HCT116 (cell line): ENCODE measurements around the gene EIF2B5.

ENCODE experiments used
- EZH2 ChIP-seq: fragments of 200-600 bp; sonication (generic); IDR thresholded peaks from 2 replicates; pipeline ENCODE4 v1.6.1; 2017; ENCODE audit warnings: antibody characterized with exemption, mixed run types
- EZH2phosphoT487 ChIP-seq: fragments of 200-600 bp; IDR thresholded peaks from 2 replicates; pipeline ENCODE4 v1.6.1; 2018; ENCODE audit warnings: antibody characterized with exemption, borderline replicate concordance
- POLR2A ChIP-seq: IDR thresholded peaks from 2 replicates; pipeline ENCODE4 v1.7.0; 2011; ENCODE audit warnings: borderline replicate concordance; ENCODE audit not compliant: insufficient read depth, insufficient read length; ENCODE audit errors: extremely low read depth
- POLR2AphosphoS5 ChIP-seq: IDR thresholded peaks from 2 replicates; pipeline ENCODE4 v1.6.1; 2011; ENCODE audit warnings: mild to moderate bottlenecking, low read depth, low read length, moderate library complexity
- ZFX ChIP-seq: fragments of 450-650 bp; IDR thresholded peaks from 2 replicates; pipeline ENCODE4 v1.6.1; 2017
- TF ChIP-seq, protein P1 (sequence below): IDR thresholded peaks from 2 replicates; pipeline ENCODE4 v1.6.1; 2011; ENCODE audit warnings: mild to moderate bottlenecking, low read length, moderate library complexity; ENCODE audit not compliant: insufficient replicate concordance; ENCODE audit errors: extremely low read depth
- TF ChIP-seq, protein P2 (sequence below), 3 experiments: fragments of 200-600 bp in 1 of 3; sonication (generic) in 1 of 3; IDR thresholded peaks in 2 of 3; conservative IDR thresholded peaks in 1 of 3; 2 replicates each; pipeline ENCODE4 v1.5.1; 2012 to 2017; ENCODE audit warnings: low read depth in 2 of 3, low read length in 2 of 3, antibody characterized with exemption in 1 of 3, borderline replicate concordance in 1 of 3, control low read depth in 1 of 3, mild to moderate bottlenecking in 1 of 3, mixed read lengths in 1 of 3, mixed run types in 1 of 3, moderate library complexity in 1 of 3; ENCODE audit not compliant: insufficient read depth in 1 of 3
- TF ChIP-seq, protein P3 (sequence below): IDR thresholded peaks from 2 replicates; pipeline ENCODE4 v1.6.1; 2012
- TF ChIP-seq, protein P4 (sequence below): IDR thresholded peaks from 2 replicates; pipeline ENCODE4 v1.6.1; 2012; ENCODE audit warnings: low read depth

DNA sequence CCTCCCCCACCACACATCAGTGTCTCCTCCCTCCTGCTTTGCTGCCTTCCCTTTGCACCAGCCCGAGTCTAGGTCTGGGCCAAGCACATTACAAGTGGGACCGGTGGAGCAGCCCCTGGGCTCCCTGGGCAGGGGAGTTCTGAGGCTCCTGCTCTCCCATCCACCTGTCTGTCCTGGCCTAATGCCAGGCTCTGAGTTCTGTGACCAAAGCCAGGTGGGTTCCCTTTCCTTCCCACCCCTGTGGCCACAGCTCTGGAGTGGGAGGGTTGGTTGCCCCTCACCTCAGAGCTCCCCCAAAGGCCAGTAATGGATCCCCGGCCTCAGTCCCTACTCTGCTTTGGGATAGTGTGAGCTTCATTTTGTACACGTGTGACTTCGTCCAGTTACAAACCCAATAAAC lies 48.5 kb downstream of the EIF2B5 start:
- TF ChIP-seq, protein P1, sequence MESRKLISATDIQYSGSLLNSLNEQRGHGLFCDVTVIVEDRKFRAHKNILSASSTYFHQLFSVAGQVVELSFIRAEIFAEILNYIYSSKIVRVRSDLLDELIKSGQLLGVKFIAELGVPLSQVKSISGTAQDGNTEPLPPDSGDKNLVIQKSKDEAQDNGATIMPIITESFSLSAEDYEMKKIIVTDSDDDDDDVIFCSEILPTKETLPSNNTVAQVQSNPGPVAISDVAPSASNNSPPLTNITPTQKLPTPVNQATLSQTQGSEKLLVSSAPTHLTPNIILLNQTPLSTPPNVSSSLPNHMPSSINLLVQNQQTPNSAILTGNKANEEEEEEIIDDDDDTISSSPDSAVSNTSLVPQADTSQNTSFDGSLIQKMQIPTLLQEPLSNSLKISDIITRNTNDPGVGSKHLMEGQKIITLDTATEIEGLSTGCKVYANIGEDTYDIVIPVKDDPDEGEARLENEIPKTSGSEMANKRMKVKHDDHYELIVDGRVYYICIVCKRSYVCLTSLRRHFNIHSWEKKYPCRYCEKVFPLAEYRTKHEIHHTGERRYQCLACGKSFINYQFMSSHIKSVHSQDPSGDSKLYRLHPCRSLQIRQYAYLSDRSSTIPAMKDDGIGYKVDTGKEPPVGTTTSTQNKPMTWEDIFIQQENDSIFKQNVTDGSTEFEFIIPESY, result no peak
- TF ChIP-seq POLR2A (no peak), EZH2 (no peak), POLR2AphosphoS5 (no peak), EZH2phosphoT487 (no peak), ZFX (no peak)
- TF ChIP-seq, protein P2, sequence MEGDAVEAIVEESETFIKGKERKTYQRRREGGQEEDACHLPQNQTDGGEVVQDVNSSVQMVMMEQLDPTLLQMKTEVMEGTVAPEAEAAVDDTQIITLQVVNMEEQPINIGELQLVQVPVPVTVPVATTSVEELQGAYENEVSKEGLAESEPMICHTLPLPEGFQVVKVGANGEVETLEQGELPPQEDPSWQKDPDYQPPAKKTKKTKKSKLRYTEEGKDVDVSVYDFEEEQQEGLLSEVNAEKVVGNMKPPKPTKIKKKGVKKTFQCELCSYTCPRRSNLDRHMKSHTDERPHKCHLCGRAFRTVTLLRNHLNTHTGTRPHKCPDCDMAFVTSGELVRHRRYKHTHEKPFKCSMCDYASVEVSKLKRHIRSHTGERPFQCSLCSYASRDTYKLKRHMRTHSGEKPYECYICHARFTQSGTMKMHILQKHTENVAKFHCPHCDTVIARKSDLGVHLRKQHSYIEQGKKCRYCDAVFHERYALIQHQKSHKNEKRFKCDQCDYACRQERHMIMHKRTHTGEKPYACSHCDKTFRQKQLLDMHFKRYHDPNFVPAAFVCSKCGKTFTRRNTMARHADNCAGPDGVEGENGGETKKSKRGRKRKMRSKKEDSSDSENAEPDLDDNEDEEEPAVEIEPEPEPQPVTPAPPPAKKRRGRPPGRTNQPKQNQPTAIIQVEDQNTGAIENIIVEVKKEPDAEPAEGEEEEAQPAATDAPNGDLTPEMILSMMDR (IDR thresholded peaks at IDR 0.05 in 2 of 3, conservative IDR thresholded peaks at IDR 0.05 in 1 of 3; ENCODE audit: borderline replicate concordance in 1 of 3, insufficient read depth in 1 of 3, low read depth in 2 of 3, low read length in 2 of 3), result no peak
- TF ChIP-seq, protein P3, sequence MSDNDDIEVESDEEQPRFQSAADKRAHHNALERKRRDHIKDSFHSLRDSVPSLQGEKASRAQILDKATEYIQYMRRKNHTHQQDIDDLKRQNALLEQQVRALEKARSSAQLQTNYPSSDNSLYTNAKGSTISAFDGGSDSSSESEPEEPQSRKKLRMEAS, result no peak
- TF ChIP-seq, protein P4, sequence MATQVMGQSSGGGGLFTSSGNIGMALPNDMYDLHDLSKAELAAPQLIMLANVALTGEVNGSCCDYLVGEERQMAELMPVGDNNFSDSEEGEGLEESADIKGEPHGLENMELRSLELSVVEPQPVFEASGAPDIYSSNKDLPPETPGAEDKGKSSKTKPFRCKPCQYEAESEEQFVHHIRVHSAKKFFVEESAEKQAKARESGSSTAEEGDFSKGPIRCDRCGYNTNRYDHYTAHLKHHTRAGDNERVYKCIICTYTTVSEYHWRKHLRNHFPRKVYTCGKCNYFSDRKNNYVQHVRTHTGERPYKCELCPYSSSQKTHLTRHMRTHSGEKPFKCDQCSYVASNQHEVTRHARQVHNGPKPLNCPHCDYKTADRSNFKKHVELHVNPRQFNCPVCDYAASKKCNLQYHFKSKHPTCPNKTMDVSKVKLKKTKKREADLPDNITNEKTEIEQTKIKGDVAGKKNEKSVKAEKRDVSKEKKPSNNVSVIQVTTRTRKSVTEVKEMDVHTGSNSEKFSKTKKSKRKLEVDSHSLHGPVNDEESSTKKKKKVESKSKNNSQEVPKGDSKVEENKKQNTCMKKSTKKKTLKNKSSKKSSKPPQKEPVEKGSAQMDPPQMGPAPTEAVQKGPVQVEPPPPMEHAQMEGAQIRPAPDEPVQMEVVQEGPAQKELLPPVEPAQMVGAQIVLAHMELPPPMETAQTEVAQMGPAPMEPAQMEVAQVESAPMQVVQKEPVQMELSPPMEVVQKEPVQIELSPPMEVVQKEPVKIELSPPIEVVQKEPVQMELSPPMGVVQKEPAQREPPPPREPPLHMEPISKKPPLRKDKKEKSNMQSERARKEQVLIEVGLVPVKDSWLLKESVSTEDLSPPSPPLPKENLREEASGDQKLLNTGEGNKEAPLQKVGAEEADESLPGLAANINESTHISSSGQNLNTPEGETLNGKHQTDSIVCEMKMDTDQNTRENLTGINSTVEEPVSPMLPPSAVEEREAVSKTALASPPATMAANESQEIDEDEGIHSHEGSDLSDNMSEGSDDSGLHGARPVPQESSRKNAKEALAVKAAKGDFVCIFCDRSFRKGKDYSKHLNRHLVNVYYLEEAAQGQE, result no peak
